ENCODE measurements around the gene ZFP36L2.

DNA sequence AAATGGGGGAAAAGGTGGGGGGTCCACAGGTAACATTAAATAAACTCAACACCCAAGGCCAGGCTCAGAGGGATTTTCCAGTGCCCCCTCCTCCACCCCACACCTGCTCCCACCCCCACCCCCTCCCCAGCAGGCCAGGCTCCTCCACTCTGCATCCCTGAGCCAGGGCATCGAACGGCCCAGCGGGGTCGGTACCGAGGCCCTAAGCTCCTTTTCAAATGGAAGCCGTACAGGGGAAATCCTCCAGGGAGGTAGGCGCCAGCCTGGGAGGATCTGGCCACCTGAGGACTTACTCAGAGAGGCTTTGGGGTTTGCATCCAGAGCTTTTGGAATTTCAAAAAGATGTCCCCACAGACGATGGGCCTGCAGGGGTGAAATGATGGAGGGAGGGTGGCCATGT is 46.5 kb downstream of the ZFP36L2 start:
- TF ChIP-seq, protein P1, sequence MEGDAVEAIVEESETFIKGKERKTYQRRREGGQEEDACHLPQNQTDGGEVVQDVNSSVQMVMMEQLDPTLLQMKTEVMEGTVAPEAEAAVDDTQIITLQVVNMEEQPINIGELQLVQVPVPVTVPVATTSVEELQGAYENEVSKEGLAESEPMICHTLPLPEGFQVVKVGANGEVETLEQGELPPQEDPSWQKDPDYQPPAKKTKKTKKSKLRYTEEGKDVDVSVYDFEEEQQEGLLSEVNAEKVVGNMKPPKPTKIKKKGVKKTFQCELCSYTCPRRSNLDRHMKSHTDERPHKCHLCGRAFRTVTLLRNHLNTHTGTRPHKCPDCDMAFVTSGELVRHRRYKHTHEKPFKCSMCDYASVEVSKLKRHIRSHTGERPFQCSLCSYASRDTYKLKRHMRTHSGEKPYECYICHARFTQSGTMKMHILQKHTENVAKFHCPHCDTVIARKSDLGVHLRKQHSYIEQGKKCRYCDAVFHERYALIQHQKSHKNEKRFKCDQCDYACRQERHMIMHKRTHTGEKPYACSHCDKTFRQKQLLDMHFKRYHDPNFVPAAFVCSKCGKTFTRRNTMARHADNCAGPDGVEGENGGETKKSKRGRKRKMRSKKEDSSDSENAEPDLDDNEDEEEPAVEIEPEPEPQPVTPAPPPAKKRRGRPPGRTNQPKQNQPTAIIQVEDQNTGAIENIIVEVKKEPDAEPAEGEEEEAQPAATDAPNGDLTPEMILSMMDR (IDR thresholded peaks at IDR 0.05), result no peak
- no peak for TF ChIP-seq EP300 (IDR thresholded peaks at IDR 0.05)
